ENCODE results near the gene ZFP57.

The ZFP57 gene

GRCh38 chr6:29723666-29724588, 43.0 kb upstream of the ZFP57 start:
- Histone ChIP-seq H3K36me3 (ENCODE audit: control insufficient read depth in 5 of 5, insufficient read depth in 5 of 5, low read length in 5 of 5) (peaks cover 0 to 36% (median 30%) of the 10 kb centered on the region in 5 donors), H3K9ac (ENCODE audit: low read length in 5 of 5) (peak overlapping the region; percentile 68 to 98 (median 91)), H3K9me3 (ENCODE audit: control insufficient read depth in 5 of 5, low read length in 5 of 5) (no peaks in the 10 kb centered on the region), H3K27me3 (ENCODE audit: control insufficient read depth in 5 of 5, insufficient read depth in 4 of 5, low read length in 5 of 5) (peaks cover 0 to 3% (median 0%) of the 10 kb centered on the region in 5 donors), H3K27ac (ENCODE audit: low read depth, low read length) (peak overlapping the region; percentile 85), H3K4me1 (ENCODE audit: control insufficient read depth in 5 of 5, insufficient read depth in 5 of 5, low read length in 5 of 5) (peaks cover 4 to 32% (median 22%) of the 10 kb centered on the region in 5 donors), H3K4me3 (ENCODE audit: low read depth in 1 of 5, low read length in 5 of 5) (peak overlapping the region; percentile 72 to 97 (median 85))

GRCh38 chr6:29723262-29723665, 42.3 kb upstream of the ZFP57 start, which contains the start of gene HLA-F:
TSS of gene HLA-F (plus strand) at chr6:29723434. CDS start at chr6:29723464, 30 bp downstream.
- peaks cover 0 to 3% (median 0%) of the 10 kb centered on the region in 5 donors for H3K27me3 ChIP-seq (ENCODE audit: control insufficient read depth in 5 of 5, insufficient read depth in 4 of 5, low read length in 5 of 5)
- H3K4me1 ChIP-seq (ENCODE audit: control insufficient read depth in 5 of 5, insufficient read depth in 5 of 5, low read length in 5 of 5): peaks cover 4 to 32% (median 22%) of the 10 kb centered on the region in 5 donors
- H3K9me3 ChIP-seq (ENCODE audit: control insufficient read depth in 5 of 5, low read length in 5 of 5): no peaks in the 10 kb centered on the region
- H3K4me3 ChIP-seq (ENCODE audit: low read depth in 1 of 5, low read length in 5 of 5): peak within 1 kb of the TSS; percentile 72 to 97 (median 85)
- peak within 1 kb of the TSS; percentile 85 for H3K27ac ChIP-seq (ENCODE audit: low read depth, low read length)
- H3K36me3 ChIP-seq (ENCODE audit: control insufficient read depth in 5 of 5, insufficient read depth in 5 of 5, low read length in 5 of 5): peaks cover 0 to 34% (median 27%) of the 10 kb centered on the region in 5 donors
- peak within 1 kb of the TSS; percentile 68 to 98 (median 91) for H3K9ac ChIP-seq (ENCODE audit: low read length in 5 of 5)

- Histone ChIP-seq H3K4me3 (ENCODE audit: low read depth in 1 of 5, low read length in 5 of 5) (no peak overlapping the region), H3K27ac (ENCODE audit: low read depth, low read length) (no peak overlapping the region), H3K27me3 (ENCODE audit: control insufficient read depth in 5 of 5, insufficient read depth in 4 of 5, low read length in 5 of 5) (peaks cover 0 to 3% (median 0%) of the 10 kb centered on the region in 5 donors), H3K9ac (ENCODE audit: low read length in 5 of 5) (no peak overlapping the region), H3K4me1 (ENCODE audit: control insufficient read depth in 5 of 5, insufficient read depth in 5 of 5, low read length in 5 of 5) (peaks cover 4 to 28% (median 18%) of the 10 kb centered on the region in 5 donors), H3K9me3 (ENCODE audit: control insufficient read depth in 5 of 5, low read length in 5 of 5) (no peaks in the 10 kb centered on the region), H3K36me3 (ENCODE audit: control insufficient read depth in 5 of 5, insufficient read depth in 5 of 5, low read length in 5 of 5) (peaks cover 0 to 12% (median 10%) of the 10 kb centered on the region in 5 donors)
Observed at GRCh38 chr6:29720863-29721262, 39.9 kb upstream of the ZFP57 start.

GRCh38 chr6:29710281-29710941, 29.5 kb upstream of the ZFP57 start:
- H3K36me3 ChIP-seq (ENCODE audit: control insufficient read depth in 5 of 5, insufficient read depth in 5 of 5, low read length in 5 of 5): no peaks in the 10 kb centered on the region
- H3K27ac ChIP-seq (ENCODE audit: low read depth, low read length): no peak overlapping the region
- H3K27me3 ChIP-seq (ENCODE audit: control insufficient read depth in 5 of 5, insufficient read depth in 4 of 5, low read length in 5 of 5): peaks cover 3 to 13% (median 11%) of the 10 kb centered on the region in 5 donors
- H3K9ac ChIP-seq (ENCODE audit: low read length in 5 of 5): no peak overlapping the region
- no peaks in the 10 kb centered on the region for H3K9me3 ChIP-seq (ENCODE audit: control insufficient read depth in 5 of 5, low read length in 5 of 5)
- no peak overlapping the region for H3K4me3 ChIP-seq (ENCODE audit: low read depth in 1 of 5, low read length in 5 of 5)
- H3K4me1 ChIP-seq (ENCODE audit: control insufficient read depth in 5 of 5, insufficient read depth in 5 of 5, low read length in 5 of 5): peaks cover 0 to 2% (median 0%) of the 10 kb centered on the region in 5 donors

- no peaks in the 10 kb centered on the region for H3K36me3 ChIP-seq (ENCODE audit: control insufficient read depth in 5 of 5, insufficient read depth in 5 of 5, low read length in 5 of 5)
- no peak overlapping the region for H3K4me3 ChIP-seq (ENCODE audit: low read depth in 1 of 5, low read length in 5 of 5)
- peaks cover 3 to 14% (median 13%) of the 10 kb centered on the region in 5 donors for H3K27me3 ChIP-seq (ENCODE audit: control insufficient read depth in 5 of 5, insufficient read depth in 4 of 5, low read length in 5 of 5)
- H3K9me3 ChIP-seq (ENCODE audit: control insufficient read depth in 5 of 5, low read length in 5 of 5): no peaks in the 10 kb centered on the region
- no peak overlapping the region for H3K27ac ChIP-seq (ENCODE audit: low read depth, low read length)
- H3K9ac ChIP-seq (ENCODE audit: low read length in 5 of 5): no peak overlapping the region
- peaks cover 0 to 2% (median 0%) of the 10 kb centered on the region in 5 donors for H3K4me1 ChIP-seq (ENCODE audit: control insufficient read depth in 5 of 5, insufficient read depth in 5 of 5, low read length in 5 of 5)
Observed at GRCh38 chr6:29709188-29709587, 28.2 kb upstream of the ZFP57 start.

GRCh38 chr6:29708432-29709179, 27.7 kb upstream of the ZFP57 start:
- H3K4me3 ChIP-seq (ENCODE audit: low read depth in 1 of 5, low read length in 5 of 5): no peak overlapping the region

GRCh38 chr6:29705389-29706231, 24.7 kb upstream of the ZFP57 start:
- Histone ChIP-seq H3K27me3 (ENCODE audit: control insufficient read depth in 5 of 5, insufficient read depth in 4 of 5, low read length in 5 of 5) (peaks cover 3 to 25% (median 19%) of the 10 kb centered on the region in 5 donors), H3K9me3 (ENCODE audit: control insufficient read depth in 5 of 5, low read length in 5 of 5) (no peaks in the 10 kb centered on the region), H3K9ac (ENCODE audit: low read length in 5 of 5) (peak overlapping the region in 1 of 5 donors; percentile 23), H3K36me3 (ENCODE audit: control insufficient read depth in 5 of 5, insufficient read depth in 5 of 5, low read length in 5 of 5) (no peaks in the 10 kb centered on the region), H3K27ac (ENCODE audit: low read depth, low read length) (no peak overlapping the region), H3K4me3 (ENCODE audit: low read depth in 1 of 5, low read length in 5 of 5) (no peak overlapping the region), H3K4me1 (ENCODE audit: control insufficient read depth in 5 of 5, insufficient read depth in 5 of 5, low read length in 5 of 5) (peaks cover 0 to 2% (median 0%) of the 10 kb centered on the region in 5 donors)

More at GRCh38 chr6:29708432-29709179, 27.7 kb upstream of the ZFP57 start:
- H3K4me1 ChIP-seq (ENCODE audit: control insufficient read depth in 5 of 5, insufficient read depth in 5 of 5, low read length in 5 of 5): peaks cover 0 to 2% (median 0%) of the 10 kb centered on the region in 5 donors
- H3K27me3 ChIP-seq (ENCODE audit: control insufficient read depth in 5 of 5, insufficient read depth in 4 of 5, low read length in 5 of 5): peaks cover 3 to 16% (median 13%) of the 10 kb centered on the region in 5 donors
- H3K9ac ChIP-seq (ENCODE audit: low read length in 5 of 5): no peak overlapping the region
- no peaks in the 10 kb centered on the region for H3K36me3 ChIP-seq (ENCODE audit: control insufficient read depth in 5 of 5, insufficient read depth in 5 of 5, low read length in 5 of 5)
- H3K27ac ChIP-seq (ENCODE audit: low read depth, low read length): no peak overlapping the region
- no peaks in the 10 kb centered on the region for H3K9me3 ChIP-seq (ENCODE audit: control insufficient read depth in 5 of 5, low read length in 5 of 5)

GRCh38 chr6:29702519-29703103, 21.7 kb upstream of the ZFP57 start:
- Histone ChIP-seq H3K9ac (ENCODE audit: low read length in 5 of 5) (no peak overlapping the region), H3K9me3 (ENCODE audit: control insufficient read depth in 5 of 5, low read length in 5 of 5) (no peaks in the 10 kb centered on the region), H3K27ac (ENCODE audit: low read depth, low read length) (no peak overlapping the region), H3K36me3 (ENCODE audit: control insufficient read depth in 5 of 5, insufficient read depth in 5 of 5, low read length in 5 of 5) (no peaks in the 10 kb centered on the region), H3K4me1 (ENCODE audit: control insufficient read depth in 5 of 5, insufficient read depth in 5 of 5, low read length in 5 of 5) (no peaks in the 10 kb centered on the region), H3K4me3 (ENCODE audit: low read depth in 1 of 5, low read length in 5 of 5) (no peak overlapping the region), H3K27me3 (ENCODE audit: control insufficient read depth in 5 of 5, insufficient read depth in 4 of 5, low read length in 5 of 5) (peaks cover 3 to 19% (median 12%) of the 10 kb centered on the region in 5 donors)

All from subcutaneous abdominal adipose tissue (tissue), 5 donors.